ENCODE data around the gene CDK10.

CDK10 gene

GRCh38 chr16:89653656-89654295 lies 32.7 kb upstream of the CDK10 start:
- no peak for DNase-seq (ENCODE audit: low read depth, low spot score)

GRCh38 chr16:89655062-89655643 lies 31.3 kb upstream of the CDK10 start:
- TF ChIP-seq, protein P1, sequence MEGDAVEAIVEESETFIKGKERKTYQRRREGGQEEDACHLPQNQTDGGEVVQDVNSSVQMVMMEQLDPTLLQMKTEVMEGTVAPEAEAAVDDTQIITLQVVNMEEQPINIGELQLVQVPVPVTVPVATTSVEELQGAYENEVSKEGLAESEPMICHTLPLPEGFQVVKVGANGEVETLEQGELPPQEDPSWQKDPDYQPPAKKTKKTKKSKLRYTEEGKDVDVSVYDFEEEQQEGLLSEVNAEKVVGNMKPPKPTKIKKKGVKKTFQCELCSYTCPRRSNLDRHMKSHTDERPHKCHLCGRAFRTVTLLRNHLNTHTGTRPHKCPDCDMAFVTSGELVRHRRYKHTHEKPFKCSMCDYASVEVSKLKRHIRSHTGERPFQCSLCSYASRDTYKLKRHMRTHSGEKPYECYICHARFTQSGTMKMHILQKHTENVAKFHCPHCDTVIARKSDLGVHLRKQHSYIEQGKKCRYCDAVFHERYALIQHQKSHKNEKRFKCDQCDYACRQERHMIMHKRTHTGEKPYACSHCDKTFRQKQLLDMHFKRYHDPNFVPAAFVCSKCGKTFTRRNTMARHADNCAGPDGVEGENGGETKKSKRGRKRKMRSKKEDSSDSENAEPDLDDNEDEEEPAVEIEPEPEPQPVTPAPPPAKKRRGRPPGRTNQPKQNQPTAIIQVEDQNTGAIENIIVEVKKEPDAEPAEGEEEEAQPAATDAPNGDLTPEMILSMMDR (IDR thresholded peaks at IDR 0.05; ENCODE audit: insufficient read depth, low read length, missing control alignments), result no peak
- ChIA-PET POLR2A (no interaction called here), CTCF (interaction anchor here (4.8 kb wide), 1 partner anchor 13 kb away, joined by 24 read pairs; no protein-coding TSS in a partner anchor)
- no peak for DNase-seq (ENCODE audit: low read depth, low spot score)
- H3K4me3 ChIP-seq (ENCODE audit: low read depth, low read length), result no peak overlapping the region

More at GRCh38 chr16:89653656-89654295, 32.7 kb upstream of the CDK10 start:
- ChIA-PET CTCF (interaction anchor here (4.8 kb wide), 1 partner anchor 12 kb away, joined by 24 read pairs; no protein-coding TSS in a partner anchor), POLR2A (no interaction called here)
- TF ChIP-seq, protein P1 (IDR thresholded peaks at IDR 0.05; ENCODE audit: insufficient read depth, low read length, missing control alignments), result no peak
- no peak overlapping the region for H3K4me3 ChIP-seq (ENCODE audit: low read depth, low read length)

- POLR2A ChIA-PET, result interaction anchor here (0.7 to 1.1 kb wide), 2 partner anchors 23 to 93 kb away, joined by 4 to 5 read pairs; no protein-coding TSS in a partner anchor
- CTCF ChIA-PET, result interaction anchor here (4.8 kb wide), 1 partner anchor 15 kb away, joined by 24 read pairs; no protein-coding TSS in a partner anchor
- no peak for DNase-seq (ENCODE audit: low read depth, low spot score)
- TF ChIP-seq, protein P1 (IDR thresholded peaks at IDR 0.05; ENCODE audit: insufficient read depth, low read length, missing control alignments), result no peak
- peak overlapping the region; percentile 95 for H3K4me3 ChIP-seq (ENCODE audit: low read depth, low read length)
Measured at GRCh38 chr16:89656435-89657121, 29.9 kb upstream of the CDK10 start.

- TF ChIP-seq, protein P1 (IDR thresholded peaks at IDR 0.05; ENCODE audit: insufficient read depth, low read length, missing control alignments), result no peak
- DNase-seq (ENCODE audit: low read depth, low spot score), result no peak
- ChIA-PET CTCF (interaction anchor here (0.7 to 1.3 kb wide), 4 partner anchors 16 to 202 kb away, joined by 3 to 5 read pairs (median 4); partner anchors contain the start of gene CPNE7), POLR2A (interaction anchor here (0.5 to 1.1 kb wide), 4 partner anchors 24 to 243 kb away, joined by 3 to 5 read pairs (median 4); no protein-coding TSS in a partner anchor)
- H3K4me3 ChIP-seq (ENCODE audit: low read depth, low read length), result peak within 1 kb of the TSS; percentile 95
Measured at GRCh38 chr16:89657442-89658220, 28.9 kb upstream of the CDK10 start, which contains the start of the genes CHMP1A and SPATA33. Gene CHMP1A (minus strand): TSS chr16:89657708. CDS start chr16:89657588, 120 bp downstream. Gene SPATA33 (plus strand): TSS chr16:89657836. CDS start chr16:89657912, 76 bp downstream.

DNA sequence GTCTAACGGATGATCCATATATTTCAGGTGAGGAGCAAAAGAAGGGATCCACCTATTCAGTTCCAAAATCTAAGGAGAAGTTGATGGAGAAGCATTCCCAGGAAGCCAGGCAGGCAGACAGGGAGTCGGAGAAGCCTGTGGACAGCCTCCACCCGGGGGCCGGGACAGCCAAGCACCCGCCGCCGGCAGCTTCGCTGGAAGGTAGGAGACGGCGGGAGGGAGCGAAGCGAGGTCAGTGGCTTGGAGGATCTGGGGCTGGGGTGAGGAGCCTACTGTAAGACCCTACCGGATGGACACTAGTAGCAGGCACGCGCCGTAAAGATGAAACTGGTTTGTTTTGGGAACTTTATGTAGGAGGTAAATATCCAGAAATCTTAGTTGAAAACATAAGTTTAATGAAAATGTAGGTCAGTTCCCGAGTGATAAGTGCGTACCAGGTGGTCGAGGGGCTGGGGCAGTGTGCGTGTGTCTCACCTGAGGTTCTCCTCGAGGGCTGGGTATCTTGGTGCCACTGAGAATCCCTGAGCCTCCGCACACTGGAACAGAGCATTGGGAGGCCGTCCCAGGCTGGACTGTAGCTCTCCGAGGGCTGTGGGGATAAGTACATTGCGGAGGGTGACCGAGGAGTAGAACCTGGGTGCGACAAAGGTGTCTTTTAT lies 28.1 kb upstream of the CDK10 start:
- DNase-seq (ENCODE audit: low read depth, low spot score), result no peak

More for the DNA sequence above, 28.1 kb upstream of the CDK10 start:
- TF ChIP-seq, protein P1 (IDR thresholded peaks at IDR 0.05; ENCODE audit: insufficient read depth, low read length, missing control alignments), result no peak
- H3K4me3 ChIP-seq (ENCODE audit: low read depth, low read length), result peak overlapping the region; percentile 95
- POLR2A ChIA-PET, result no interaction called here
- CTCF ChIA-PET, result interaction anchor here (0.7 to 1.9 kb wide), 9 partner anchors 9 to 202 kb away, joined by 3 to 5 read pairs (median 4); partner anchors contain the start of gene CPNE7
